Measurements from ENCODE around the gene CCDC150. TPM values are rescaled to one million over a fixed set of nuclear protein-coding genes. Genes with fewer than 3 reads are reported as not detected.

CCDC150 gene
- total RNA-seq, 2 donors from 2014 or later, result 0.56 TPM; not detected in 1

DNA sequence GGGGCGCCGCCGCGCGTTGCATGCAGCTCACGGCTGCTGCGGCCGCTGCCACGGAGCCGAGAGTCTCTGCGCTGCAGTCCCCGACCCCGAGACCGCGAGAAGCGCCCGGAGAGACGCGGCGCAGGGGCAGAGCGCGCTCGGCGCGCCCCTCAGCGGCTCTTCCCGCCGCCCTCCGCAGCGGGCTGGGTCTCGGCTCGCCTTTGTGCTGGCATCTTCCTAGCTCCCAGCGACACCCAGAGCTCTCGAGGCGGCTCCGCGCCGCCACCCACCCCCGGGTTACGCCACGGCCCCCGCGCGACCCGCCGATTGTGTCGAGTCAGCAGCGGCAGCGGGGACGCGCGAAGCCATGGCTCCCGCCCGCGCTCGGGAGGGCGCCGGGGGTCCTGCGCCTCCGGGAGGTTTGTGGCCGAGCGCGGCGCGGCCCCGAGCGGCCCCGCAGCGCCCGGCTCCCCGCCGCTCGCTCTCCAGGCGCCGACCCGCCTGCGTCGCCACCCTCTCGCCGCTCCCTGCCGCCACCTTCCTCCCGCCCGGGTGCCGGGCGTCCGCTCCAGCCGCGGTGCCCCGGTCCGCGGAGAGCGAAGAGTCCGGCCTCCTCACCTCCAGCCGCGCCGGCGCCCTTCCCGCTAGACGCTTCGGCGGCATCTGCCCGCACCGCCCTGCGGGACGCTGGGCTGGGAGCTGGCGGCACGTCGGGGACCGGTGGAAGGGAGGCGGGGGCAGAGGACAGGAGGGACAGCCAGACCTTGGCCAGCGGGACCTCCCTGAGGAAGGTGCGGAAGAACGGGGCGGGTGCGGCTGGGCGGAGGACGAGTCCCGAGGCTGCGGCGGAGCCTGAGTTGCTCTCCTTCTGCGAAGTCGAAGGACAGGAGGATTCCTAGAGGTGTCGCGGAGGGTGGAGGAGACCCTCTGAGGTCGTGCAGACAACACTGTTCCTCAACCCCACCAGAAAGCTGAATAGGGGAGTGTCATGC is 46.3 kb upstream of the CCDC150 start, which contains the start of gene HECW2:
TSS of gene HECW2 (minus strand) at position 644 of the 971 bp plus-strand sequence.
- ATAC-seq (ENCODE audit: insufficient number of reproducible peaks, low FRiP score, low read depth), result peak; percentile 57
- Histone ChIP-seq H3K9me3 (no peaks in the 10 kb centered on the region), H3K27ac (peak within 1 kb of the TSS; percentile 80 to 91), H3K4me1 (ENCODE audit: control insufficient read depth in 1 of 2, low read depth in 2 of 2) (peaks cover 0 to 9% of the 10 kb centered on the region in 2 donors), H3K4me3 (peak within 1 kb of the TSS; percentile 93), H3K27me3 (replicated peaks; ENCODE audit: insufficient read depth) (no peaks in the 10 kb centered on the region), H3K36me3 (no peaks in the 10 kb centered on the region)
- TF ChIP-seq, protein P1, sequence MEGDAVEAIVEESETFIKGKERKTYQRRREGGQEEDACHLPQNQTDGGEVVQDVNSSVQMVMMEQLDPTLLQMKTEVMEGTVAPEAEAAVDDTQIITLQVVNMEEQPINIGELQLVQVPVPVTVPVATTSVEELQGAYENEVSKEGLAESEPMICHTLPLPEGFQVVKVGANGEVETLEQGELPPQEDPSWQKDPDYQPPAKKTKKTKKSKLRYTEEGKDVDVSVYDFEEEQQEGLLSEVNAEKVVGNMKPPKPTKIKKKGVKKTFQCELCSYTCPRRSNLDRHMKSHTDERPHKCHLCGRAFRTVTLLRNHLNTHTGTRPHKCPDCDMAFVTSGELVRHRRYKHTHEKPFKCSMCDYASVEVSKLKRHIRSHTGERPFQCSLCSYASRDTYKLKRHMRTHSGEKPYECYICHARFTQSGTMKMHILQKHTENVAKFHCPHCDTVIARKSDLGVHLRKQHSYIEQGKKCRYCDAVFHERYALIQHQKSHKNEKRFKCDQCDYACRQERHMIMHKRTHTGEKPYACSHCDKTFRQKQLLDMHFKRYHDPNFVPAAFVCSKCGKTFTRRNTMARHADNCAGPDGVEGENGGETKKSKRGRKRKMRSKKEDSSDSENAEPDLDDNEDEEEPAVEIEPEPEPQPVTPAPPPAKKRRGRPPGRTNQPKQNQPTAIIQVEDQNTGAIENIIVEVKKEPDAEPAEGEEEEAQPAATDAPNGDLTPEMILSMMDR (IDR thresholded peaks at IDR 0.05), result no peak
- no peak for DNase-seq (ENCODE audit: low spot score)

DNA sequence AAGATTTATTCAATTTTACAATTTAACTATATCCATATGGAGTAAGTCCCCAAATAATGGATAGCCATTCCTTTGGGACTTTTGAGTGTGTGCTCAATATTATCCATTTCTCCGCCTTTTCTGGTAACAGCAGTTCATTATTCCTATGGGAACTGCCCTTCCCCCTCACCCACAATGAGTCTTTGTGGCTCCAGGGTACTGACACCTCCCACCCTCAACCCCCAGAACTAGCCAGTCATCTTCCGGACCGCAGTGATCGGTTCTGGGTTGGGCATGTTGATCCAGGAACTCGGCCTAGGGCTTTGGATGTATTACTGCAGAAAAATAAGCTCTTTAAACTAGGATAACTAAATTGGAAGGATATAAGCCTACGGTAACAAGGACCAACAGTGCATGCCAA is 45.4 kb upstream of the CCDC150 start:
- ATAC-seq (ENCODE audit: insufficient number of reproducible peaks, low FRiP score, low read depth) (no peak), DNase-seq (ENCODE audit: low spot score) (no peak)
- no peaks in the 10 kb centered on the region for H3K27me3 ChIP-seq (replicated peaks; ENCODE audit: insufficient read depth)
- H3K27ac ChIP-seq, result no peak overlapping the region
- no peaks in the 10 kb centered on the region for H3K9me3 ChIP-seq
- no peaks in the 10 kb centered on the region for H3K36me3 ChIP-seq
- H3K4me3 ChIP-seq, result no peak overlapping the region
- TF ChIP-seq, protein P1 (IDR thresholded peaks at IDR 0.05), result no peak
- H3K4me1 ChIP-seq (ENCODE audit: control insufficient read depth in 1 of 2, low read depth in 2 of 2), result peaks cover 0 to 9% of the 10 kb centered on the region in 2 donors

DNA sequence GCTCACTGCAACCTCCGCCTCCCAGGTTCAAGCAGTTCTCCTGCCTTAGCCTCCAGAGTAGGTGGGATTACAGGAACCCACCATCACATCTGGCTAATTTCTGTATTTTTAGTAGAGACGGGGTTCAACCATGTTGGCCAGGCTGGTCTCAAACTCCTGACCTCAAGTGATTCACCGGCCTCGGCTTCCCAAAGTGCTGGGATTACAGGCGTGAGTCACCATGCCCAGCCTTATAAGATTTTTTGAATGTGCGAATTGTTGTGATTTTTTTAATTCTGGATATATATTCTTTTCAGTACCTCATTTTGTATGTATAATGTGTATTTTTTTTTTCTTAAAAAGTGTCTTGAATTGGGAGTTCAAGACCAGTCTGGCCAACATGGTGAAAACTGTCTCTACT is 42.0 kb upstream of the CCDC150 start:
- Histone ChIP-seq H3K9me3 (no peaks in the 10 kb centered on the region), H3K27ac (no peak overlapping the region), H3K4me3 (no peak overlapping the region), H3K27me3 (replicated peaks; ENCODE audit: insufficient read depth) (no peaks in the 10 kb centered on the region), H3K4me1 (ENCODE audit: control insufficient read depth in 1 of 2, low read depth in 2 of 2) (peaks cover 8 to 17% of the 10 kb centered on the region in 2 donors), H3K36me3 (no peaks in the 10 kb centered on the region)
- DNase-seq (ENCODE audit: low spot score), result no peak
- TF ChIP-seq, protein P1 (IDR thresholded peaks at IDR 0.05), result no peak
- no peak for ATAC-seq (ENCODE audit: insufficient number of reproducible peaks, low FRiP score, low read depth)

DNA sequence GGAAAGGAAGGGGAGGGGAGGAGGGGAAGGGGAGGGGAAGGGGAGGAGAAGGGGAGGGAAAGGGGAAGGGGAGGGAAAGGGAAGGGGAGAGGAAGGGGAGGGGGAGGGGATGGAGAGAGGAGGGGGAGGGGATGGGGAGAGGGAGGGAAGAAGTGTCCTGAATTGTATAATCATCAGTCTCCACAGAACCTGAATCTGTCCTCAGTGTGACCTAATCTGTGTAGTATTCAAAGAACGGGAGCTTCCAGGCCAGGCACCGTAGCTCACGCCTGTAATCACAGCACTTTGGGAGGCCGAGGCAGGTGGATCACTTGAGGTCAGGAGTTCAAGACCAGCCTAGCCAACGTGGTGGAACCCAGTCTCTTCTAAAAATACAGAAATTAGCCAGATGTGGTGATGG is 41.1 kb upstream of the CCDC150 start:
- no peak for ATAC-seq (ENCODE audit: insufficient number of reproducible peaks, low FRiP score, low read depth)
- H3K4me3 ChIP-seq, result no peak overlapping the region

DNA sequence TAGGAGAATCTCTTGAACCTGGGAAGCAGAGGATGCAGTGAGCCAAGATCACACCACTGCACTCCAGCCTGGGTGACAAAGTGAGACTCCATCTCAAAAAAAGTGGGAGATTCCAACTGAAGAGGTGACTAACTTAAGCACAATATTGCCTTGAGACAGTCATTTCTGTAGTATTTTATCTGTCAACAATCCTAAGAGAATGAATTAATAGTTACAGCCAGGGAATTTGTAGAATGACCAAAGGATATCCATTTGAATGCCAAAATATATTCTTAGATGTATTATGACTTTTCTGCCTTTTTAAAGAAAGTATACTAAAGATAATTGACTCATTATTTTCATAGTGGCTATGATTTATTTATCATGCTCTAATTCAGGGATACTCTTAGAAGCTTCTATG is 40.7 kb upstream of the CCDC150 start:
- Histone ChIP-seq H3K4me3 (no peak overlapping the region), H3K27me3 (replicated peaks; ENCODE audit: insufficient read depth) (no peaks in the 10 kb centered on the region), H3K27ac (no peak overlapping the region), H3K36me3 (no peaks in the 10 kb centered on the region), H3K9me3 (no peaks in the 10 kb centered on the region), H3K4me1 (ENCODE audit: control insufficient read depth in 1 of 2, low read depth in 2 of 2) (peaks cover 8 to 17% of the 10 kb centered on the region in 2 donors)
- DNase-seq (ENCODE audit: low spot score) (no peak), ATAC-seq (ENCODE audit: insufficient number of reproducible peaks, low FRiP score, low read depth) (no peak)
- TF ChIP-seq, protein P1 (IDR thresholded peaks at IDR 0.05), result no peak

More for the DNA sequence above, 41.1 kb upstream of the CCDC150 start:
- no peaks in the 10 kb centered on the region for H3K27me3 ChIP-seq (replicated peaks; ENCODE audit: insufficient read depth)
- H3K27ac ChIP-seq, result no peak overlapping the region
- no peaks in the 10 kb centered on the region for H3K36me3 ChIP-seq
- DNase-seq (ENCODE audit: low spot score), result no peak
- no peaks in the 10 kb centered on the region for H3K9me3 ChIP-seq
- TF ChIP-seq, protein P1 (IDR thresholded peaks at IDR 0.05), result no peak
- H3K4me1 ChIP-seq (ENCODE audit: control insufficient read depth in 1 of 2, low read depth in 2 of 2), result peaks cover 8 to 17% of the 10 kb centered on the region in 2 donors

All from thoracic aorta (tissue), 2 donors.